ENCODE results near the gene MYBPHL. TPM values are rescaled to one million over a fixed set of nuclear protein-coding genes. Genes with fewer than 3 reads are reported as not detected.

Gene MYBPHL
- total RNA-seq, 2 experiments from 2014 or later: not detected

- no peak overlapping the region for H3K4me3 Mint-ChIP-seq
- H3K9me3 Mint-ChIP-seq: no peaks in the 10 kb centered on the region
- ChIA-PET CTCF (interaction anchor here (1.0 to 5.0 kb wide), 7 partner anchors 9 to 283 kb away, joined by 3 to 123 read pairs (median 18); partner anchors contain the start of gene SORT1), POLR2A (no interaction called here)
- DNase-seq (no peak), ATAC-seq (no peak)
- H3K4me1 Mint-ChIP-seq (ENCODE audit: low read depth): peaks cover 4% of the 10 kb centered on the region
- H3K36me3 Mint-ChIP-seq (ENCODE audit: low read depth): no peaks in the 10 kb centered on the region
- H3K27ac Mint-ChIP-seq: no peak overlapping the region
- TF ChIP-seq CTCF (IDR thresholded peaks at IDR 0.05): no peak
- intact Hi-C loops (cut with micrococcal nuclease): loop anchor here (2.0 to 5.0 kb wide), 2 partner anchors 123 to 256 kb away; no protein-coding TSS in a partner anchor
- H3K27me3 Mint-ChIP-seq: no peaks in the 10 kb centered on the region
Measured at GRCh38 chr1:109275706-109276345, 31.0 kb downstream of the MYBPHL start.

GRCh38 chr1:109274533-109275476 lies 32.0 kb downstream of the MYBPHL start:
- ChIA-PET POLR2A (no interaction called here), CTCF (interaction anchor here (4.4 kb wide), 1 partner anchor 11 kb away, joined by 18 read pairs; no protein-coding TSS in a partner anchor)
- no peaks in the 10 kb centered on the region for H3K36me3 Mint-ChIP-seq (ENCODE audit: low read depth)
- H3K4me1 Mint-ChIP-seq (ENCODE audit: low read depth): peaks cover 4% of the 10 kb centered on the region
- H3K27me3 Mint-ChIP-seq: no peaks in the 10 kb centered on the region
- DNase-seq (no peak), ATAC-seq (no peak)
- H3K4me3 Mint-ChIP-seq: no peak overlapping the region
- no peak overlapping the region for H3K27ac Mint-ChIP-seq
- intact Hi-C loops (cut with micrococcal nuclease): loop anchor here (5.0 kb wide), 1 partner anchor 257 kb away; no protein-coding TSS in a partner anchor
- no peak for TF ChIP-seq CTCF (IDR thresholded peaks at IDR 0.05)
- no peaks in the 10 kb centered on the region for H3K9me3 Mint-ChIP-seq

- ChIA-PET POLR2A (no interaction called here), CTCF (interaction anchor here (1.0 kb wide), 1 partner anchor 259 kb away, joined by 4 read pairs; no protein-coding TSS in a partner anchor)
- no peak for DNase-seq
- Mint-ChIP-seq H3K4me3 (no peak overlapping the region), H3K9me3 (no peaks in the 10 kb centered on the region), H3K27ac (no peak overlapping the region), H3K4me1 (ENCODE audit: low read depth) (peaks cover 4% of the 10 kb centered on the region), H3K27me3 (no peaks in the 10 kb centered on the region), H3K36me3 (ENCODE audit: low read depth) (no peaks in the 10 kb centered on the region)
- ATAC-seq: no peak
- TF ChIP-seq CTCF (IDR thresholded peaks at IDR 0.05): no peak
- intact Hi-C loops (cut with micrococcal nuclease): no loop called here
Measured at GRCh38 chr1:109273570-109274288, 33.1 kb downstream of the MYBPHL start.

GRCh38 chr1:109272831-109273547 lies 33.8 kb downstream of the MYBPHL start:
- H3K4me3 Mint-ChIP-seq: no peak overlapping the region
- H3K27me3 Mint-ChIP-seq: no peaks in the 10 kb centered on the region
- TF ChIP-seq CTCF (IDR thresholded peaks at IDR 0.05): no peak
- H3K9me3 Mint-ChIP-seq: no peaks in the 10 kb centered on the region
- ATAC-seq (no peak), DNase-seq (no peak)
- H3K27ac Mint-ChIP-seq: no peak overlapping the region
- intact Hi-C loops (cut with micrococcal nuclease): no loop called here
- no peaks in the 10 kb centered on the region for H3K36me3 Mint-ChIP-seq (ENCODE audit: low read depth)
- ChIA-PET CTCF (interaction anchor here (1.0 kb wide), 1 partner anchor 260 kb away, joined by 4 read pairs; no protein-coding TSS in a partner anchor), POLR2A (interaction anchor here (1.0 kb wide), 1 partner anchor 11 kb away, joined by 3 read pairs; no protein-coding TSS in a partner anchor)
- peaks cover 4% of the 10 kb centered on the region for H3K4me1 Mint-ChIP-seq (ENCODE audit: low read depth)

All from activated CD8-positive, alpha-beta T cell treated with anti-CD3 and anti-CD28 coated beads for 36 hours (primary cell).